Karpas-422 (cell line): ENCODE data around the gene PCSK4. TPM values are rescaled to one million over a fixed set of nuclear protein-coding genes. Genes with fewer than 3 reads are reported as not detected.
A peak's percentile ranks its signal among the peaks of the same experiment; 100 is the strongest.

Experiments
- DNase-seq: peaks from one replicate; pipeline ENCODE4 v3.0.0-alpha.2; 2015
- H2AFZ ChIP-seq: fragments of 200-600 bp; sonication (generic); 2 replicates; pipeline ENCODE4 v1.6.1; 2014; ENCODE audit warnings: antibody characterized with exemption, low read length, mixed read lengths
- H3K27ac ChIP-seq: fragments of 200-600 bp; sonication (generic); 2 replicates; pipeline ENCODE4 v1.5.1; 2014; ENCODE audit warnings: mild to moderate bottlenecking, low read length, moderate library complexity
- H3K27me3 ChIP-seq: fragments of 200-600 bp; sonication (generic); 2 replicates; pipeline ENCODE4 v1.6.1; 2014; ENCODE audit warnings: low read length, mixed read lengths
- H3K36me3 ChIP-seq: fragments of 200-600 bp; sonication (generic); 2 replicates; pipeline ENCODE4 v1.6.1; 2014; ENCODE audit warnings: low read length, mixed read lengths; ENCODE audit not compliant: insufficient read depth
- H3K4me1 ChIP-seq: fragments of 200-600 bp; sonication (generic); 2 replicates; pipeline ENCODE4 v1.6.1; 2014; ENCODE audit warnings: mild to moderate bottlenecking, low read length, mixed read lengths
- H3K4me2 ChIP-seq: fragments of 200-600 bp; sonication (generic); 2 replicates; pipeline ENCODE4 v1.6.1; 2014; ENCODE audit warnings: low read length, low read depth, mild to moderate bottlenecking; ENCODE audit not compliant: poor library complexity, severe bottlenecking
- H3K4me3 ChIP-seq: fragments of 200-600 bp; sonication (generic); 2 replicates; pipeline ENCODE4 v1.5.1; 2014; ENCODE audit warnings: mild to moderate bottlenecking, antibody characterized with exemption, low read length, mixed read lengths
- H3K79me2 ChIP-seq: fragments of 200-600 bp; sonication (generic); 2 replicates; pipeline ENCODE4 v1.6.1; 2014; ENCODE audit warnings: mild to moderate bottlenecking, low read length, mixed read lengths
- H3K9ac ChIP-seq: fragments of 200-600 bp; sonication (generic); 2 replicates; pipeline ENCODE4 v1.6.0; 2014; ENCODE audit warnings: low read length
- H3K9me2 ChIP-seq: fragments of 200-600 bp; sonication (generic), shearing (Covaris generic); replicated peaks from 2 replicates; pipeline ENCODE4 v1.6.0; 2014; ENCODE audit warnings: mild to moderate bottlenecking, low read length, moderate library complexity; ENCODE audit not compliant: insufficient read depth
- H3K9me3 ChIP-seq: fragments of 300-700, 200-600 bp; sonication (generic); 2 replicates; pipeline ENCODE4 v1.6.1; 2014; ENCODE audit warnings: low read length, mixed read lengths
- H4K20me1 ChIP-seq: fragments of 200-600 bp; sonication (generic); 2 replicates; pipeline ENCODE4 v1.6.1; 2014; ENCODE audit warnings: mild to moderate bottlenecking, antibody characterized with exemption, low read length, low read depth; ENCODE audit not compliant: insufficient read depth
- total RNA-seq: library from RNA; depleted of rRNA; stranded (reverse); fragments of >200 nt; shearing (Covaris generic); gene quantifications from 2 replicates; pipeline ENCODE4 v1.2.3, GENCODE V29; 2014; ENCODE audit warnings: low replicate concordance

Gene PCSK4
- total RNA-seq, 1 experiment from 2014 or later = 2.0 TPM

GRCh38 chr19:1460033-1460995 lies 29.8 kb downstream of the PCSK4 start:
- Histone ChIP-seq H3K36me3 (no peaks in the 10 kb centered on the region), H2AFZ (no peak overlapping the region), H3K9me3 (no peaks in the 10 kb centered on the region), H3K27ac (no peak overlapping the region), H3K4me3 (no peak overlapping the region), H3K4me2 (no peak overlapping the region), H3K27me3 (no peaks in the 10 kb centered on the region), H4K20me1 (no peaks in the 10 kb centered on the region), H3K79me2 (no peaks in the 10 kb centered on the region), H3K4me1 (no peaks in the 10 kb centered on the region), H3K9me2 (no peaks in the 10 kb centered on the region), H3K9ac (no peak overlapping the region)
- DNase-seq = no peak

DNA sequence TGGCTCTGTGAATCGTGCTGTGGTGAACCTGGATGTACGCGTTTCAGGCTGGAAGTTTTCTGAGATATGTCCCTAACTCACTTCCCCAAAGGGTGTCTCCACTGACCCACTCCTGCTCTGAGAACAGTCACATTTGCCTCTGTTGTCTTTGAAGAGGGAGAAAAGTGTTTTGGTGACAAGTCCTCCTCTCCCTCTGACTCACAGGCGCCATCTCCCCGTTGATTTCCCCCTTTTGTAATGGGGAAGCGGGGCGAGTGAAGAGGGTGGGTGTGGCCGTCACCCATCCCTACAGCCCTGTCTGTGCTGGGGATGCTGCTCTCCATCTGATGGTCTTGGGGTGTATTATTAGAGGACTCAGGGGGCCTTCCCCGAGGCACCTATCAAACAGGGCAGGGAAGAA lies 30.7 kb downstream of the PCSK4 start:
- H2AFZ ChIP-seq = no peak overlapping the region
- no peaks in the 10 kb centered on the region for H3K36me3 ChIP-seq

GRCh38 chr19:1457892-1458291 lies 32.3 kb downstream of the PCSK4 start:
- Histone ChIP-seq H3K4me2 (no peak overlapping the region), H3K27ac (no peak overlapping the region), H3K27me3 (no peaks in the 10 kb centered on the region), H3K79me2 (no peaks in the 10 kb centered on the region), H3K4me1 (peaks cover 3% of the 10 kb centered on the region; the same call in 1 of the 2 replicates), H3K9me3 (no peaks in the 10 kb centered on the region), H3K4me3 (no peak overlapping the region), H3K36me3 (no peaks in the 10 kb centered on the region), H3K9me2 (no peaks in the 10 kb centered on the region), H2AFZ (no peak overlapping the region), H3K9ac (no peak overlapping the region), H4K20me1 (no peaks in the 10 kb centered on the region)
- no peak for DNase-seq

More for the DNA sequence above, 30.7 kb downstream of the PCSK4 start:
- H4K20me1 ChIP-seq = no peaks in the 10 kb centered on the region
- no peaks in the 10 kb centered on the region for H3K79me2 ChIP-seq
- H3K4me1 ChIP-seq = peaks cover 3% of the 10 kb centered on the region; the same call in 1 of the 2 replicates
- no peaks in the 10 kb centered on the region for H3K27me3 ChIP-seq
- no peaks in the 10 kb centered on the region for H3K9me2 ChIP-seq
- no peaks in the 10 kb centered on the region for H3K9me3 ChIP-seq
- H3K9ac ChIP-seq = no peak overlapping the region
- H3K4me3 ChIP-seq = no peak overlapping the region
- H3K4me2 ChIP-seq = no peak overlapping the region
- no peak for DNase-seq
- no peak overlapping the region for H3K27ac ChIP-seq

DNA sequence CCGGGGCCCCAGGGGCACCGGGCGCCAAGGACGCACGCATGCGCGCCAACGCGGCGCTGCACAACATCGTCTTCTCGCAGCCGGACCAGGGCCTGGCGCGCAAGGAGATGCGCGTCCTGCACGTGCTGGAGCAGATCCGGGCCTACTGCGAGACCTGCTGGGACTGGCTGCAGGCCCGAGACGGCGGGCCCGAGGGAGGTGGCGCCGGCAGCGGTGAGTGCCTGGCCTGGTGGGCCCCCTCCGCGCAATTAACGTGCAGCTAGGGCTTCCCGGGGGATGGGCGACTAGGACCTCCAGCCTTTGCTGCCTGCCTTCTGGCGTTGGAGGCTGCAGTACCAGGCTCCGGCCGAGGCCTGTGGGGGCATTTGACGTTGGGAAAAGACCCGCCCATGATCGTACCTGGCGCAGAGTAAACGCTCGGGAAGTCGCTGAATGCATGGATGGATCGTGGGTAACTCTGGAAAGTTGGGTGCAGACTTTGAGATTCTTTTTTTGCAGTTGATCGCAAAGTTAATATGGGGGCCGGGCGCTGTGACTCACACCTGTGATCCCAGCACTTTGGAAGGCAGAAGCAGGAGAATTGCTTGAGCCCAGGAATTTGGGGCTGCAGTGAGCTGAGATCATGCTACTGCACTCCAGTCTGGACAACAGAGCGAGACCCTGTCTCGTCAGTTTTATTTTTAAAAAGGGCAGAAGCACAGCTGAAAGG lies 33.0 kb downstream of the PCSK4 start:
- no peak overlapping the region for H3K9ac ChIP-seq
- peaks cover 3% of the 10 kb centered on the region; the same call in 1 of the 2 replicates for H3K4me1 ChIP-seq
- H2AFZ ChIP-seq = no peak overlapping the region
- H3K9me2 ChIP-seq = no peaks in the 10 kb centered on the region
- H4K20me1 ChIP-seq = no peaks in the 10 kb centered on the region
- H3K4me2 ChIP-seq = no peak overlapping the region
- H3K36me3 ChIP-seq = no peaks in the 10 kb centered on the region
- H3K9me3 ChIP-seq = no peaks in the 10 kb centered on the region
- no peak overlapping the region for H3K27ac ChIP-seq
- no peaks in the 10 kb centered on the region for H3K79me2 ChIP-seq
- no peak overlapping the region for H3K4me3 ChIP-seq
- H3K27me3 ChIP-seq = no peaks in the 10 kb centered on the region
- DNase-seq = no peak

GRCh38 chr19:1456121-1456900 lies 33.8 kb downstream of the PCSK4 start:
- no peak for DNase-seq
- Histone ChIP-seq H3K27ac (no peak overlapping the region), H3K9me3 (no peaks in the 10 kb centered on the region), H3K4me2 (no peak overlapping the region), H3K9me2 (no peaks in the 10 kb centered on the region), H3K27me3 (no peaks in the 10 kb centered on the region), H4K20me1 (no peaks in the 10 kb centered on the region), H3K79me2 (no peaks in the 10 kb centered on the region), H3K9ac (no peak overlapping the region), H2AFZ (no peak overlapping the region), H3K36me3 (no peaks in the 10 kb centered on the region), H3K4me3 (no peak overlapping the region), H3K4me1 (peaks cover 3% of the 10 kb centered on the region; the same call in 1 of the 2 replicates)

DNA sequence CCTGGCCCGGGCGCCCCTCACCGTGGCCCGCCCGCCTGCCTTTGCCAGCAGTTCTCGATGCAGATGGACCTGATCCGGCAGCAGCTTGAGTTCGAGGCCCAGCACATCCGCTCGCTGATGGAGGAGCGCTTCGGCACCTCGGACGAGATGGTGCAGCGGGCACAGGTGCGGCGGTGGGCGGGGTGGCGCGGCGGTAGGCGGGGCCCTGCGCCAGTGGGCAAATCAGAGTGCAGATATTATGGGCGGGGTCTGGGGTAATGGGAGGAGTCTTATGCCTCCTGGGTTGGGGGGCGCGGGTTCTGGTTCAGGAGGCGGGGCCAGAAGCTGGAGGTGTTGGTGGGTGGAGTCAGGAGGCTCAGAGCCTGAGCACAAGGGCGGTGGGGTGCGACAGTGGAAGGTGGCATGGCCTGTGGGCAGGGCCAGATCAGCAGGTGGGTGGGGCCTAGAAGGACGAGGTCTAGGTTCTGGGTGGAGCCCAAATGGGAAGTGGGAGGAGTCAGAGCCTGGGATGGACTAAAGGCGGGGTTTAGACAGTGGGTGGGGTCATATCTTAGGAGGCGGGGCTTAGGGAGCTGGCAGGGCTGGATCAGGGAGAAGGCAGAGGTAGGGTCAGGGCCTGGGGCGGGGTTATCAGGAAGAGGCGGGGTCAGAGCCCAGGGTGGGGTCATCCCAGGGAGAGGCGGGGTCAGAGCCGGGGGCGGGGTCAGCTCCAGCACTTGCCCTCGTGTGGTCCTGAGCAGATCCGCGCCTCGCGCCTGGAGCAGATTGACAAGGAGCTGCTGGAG lies 34.6 kb downstream of the PCSK4 start:
- H3K4me3 ChIP-seq = no peak overlapping the region
- no peaks in the 10 kb centered on the region for H3K9me3 ChIP-seq
- no peak overlapping the region for H3K27ac ChIP-seq
- H3K27me3 ChIP-seq = 0 out of 2 replicates have a peak, but pooled peaks cover 1% of the 10 kb centered on the region
- H3K4me1 ChIP-seq = peaks cover 3% of the 10 kb centered on the region; the same call in 1 of the 2 replicates
- H2AFZ ChIP-seq = no peak overlapping the region
- DNase-seq = peak; percentile 97
- no peaks in the 10 kb centered on the region for H3K9me2 ChIP-seq
- peak overlapping the region; percentile 29 for H3K4me2 ChIP-seq
- H3K9ac ChIP-seq = no peak overlapping the region
- no peaks in the 10 kb centered on the region for H3K79me2 ChIP-seq
- H3K36me3 ChIP-seq = no peaks in the 10 kb centered on the region
- H4K20me1 ChIP-seq = peaks cover 2% of the 10 kb centered on the region; the same call in 1 of the 2 replicates

- no peak for DNase-seq
- H2AFZ ChIP-seq = no peak overlapping the region
- no peak overlapping the region for H3K4me3 ChIP-seq
- H3K4me2 ChIP-seq = peak overlapping the region; percentile 29
- H3K9me2 ChIP-seq = no peaks in the 10 kb centered on the region
- H3K27ac ChIP-seq = no peak overlapping the region
- no peaks in the 10 kb centered on the region for H3K36me3 ChIP-seq
- H3K79me2 ChIP-seq = no peaks in the 10 kb centered on the region
- H3K9me3 ChIP-seq = no peaks in the 10 kb centered on the region
- no peak overlapping the region for H3K9ac ChIP-seq
- H3K4me1 ChIP-seq = peaks cover 8% of the 10 kb centered on the region
- 0 out of 2 replicates have a peak, but pooled peaks cover 2% of the 10 kb centered on the region for H3K27me3 ChIP-seq
- H4K20me1 ChIP-seq = peaks cover 7% of the 10 kb centered on the region; the same call in 1 of the 2 replicates
These were observed 35.2 kb downstream of the PCSK4 start for GRCh38 chr19:1455002-1455335.
